HCT116 (cell line): ENCODE results near the gene WDR45B. TPM values are rescaled to one million over a fixed set of nuclear protein-coding genes. Genes with fewer than 3 reads are reported as not detected.

Experiments used
- ATAC-seq: fragments of 200-7000 bp; cut with Tn5 transposase; 2 replicates; pipeline ENCODE4 v1.9.1; 2020; ENCODE audit warnings: mild to moderate bottlenecking, moderate library complexity
- Bru-seq: library from RNA; stranded (reverse); fragments of 400-500 nt; gene quantifications from one replicate; lab custom pipeline; 2021; lab: Mats Ljungman, UMichigan
- BruChase-seq, 2 experiments: library from RNA; stranded (reverse); fragments of 400-500 nt; gene quantifications; one replicate each; lab custom pipeline; 2021; lab: Mats Ljungman, UMichigan
- BruUV-seq: library from RNA; stranded (reverse); fragments of 400-500 nt; replicated peaks from 2 replicates; lab custom pipeline; 2021; lab: Mats Ljungman, UMichigan
- CTCF ChIA-PET: fragments of 300-600 bp; sonication (Branson Sonifier 250); formaldehyde crosslinking; loops from one replicate; lab custom pipeline; 2021; ENCODE audit warnings: antibody characterized with exemption; lab: Charles Lee
- POLR2A ChIA-PET: fragments of 300-600, 350-600 bp; sonication (Branson Sonifier 250); formaldehyde crosslinking; loops from one replicate; lab custom pipeline; 2021; ENCODE audit warnings: antibody characterized with exemption; lab: Charles Lee
- RAD21 ChIA-PET, 2 experiments: fragments of 300-600 bp; sonication (Branson Sonifier 250); formaldehyde crosslinking; loops; one replicate each; lab custom pipeline; 2023; ENCODE audit warnings: low total read pairs in 2 of 2; ENCODE audit not compliant: uncharacterized antibody in 2 of 2, unreplicated experiment in 2 of 2, low non-redundant PET in 1 of 2; lab: Charles Lee
- DNase-seq: peaks from one replicate; pipeline ENCODE4 v3.0.0-alpha.2; 2010; ENCODE audit warnings: low read depth, low spot score
- H2AFZ ChIP-seq: fragments of 200-600 bp; shearing (Covaris generic), sonication (generic); 2 replicates; pipeline ENCODE4 v1.6.1; 2017; ENCODE audit warnings: low read depth, mixed run types, mixed read lengths, antibody characterized with exemption, low read length; ENCODE audit not compliant: poor library complexity, severe bottlenecking
- H3K27ac ChIP-seq: 2 replicates; pipeline ENCODE4 v1.5.1; 2012; ENCODE audit warnings: low read depth, low read length
- H3K27me3 ChIP-seq: fragments of 200-600 bp; sonication (generic); 2 replicates; pipeline ENCODE4 v1.6.1; 2016; ENCODE audit warnings: mixed run types, low read length, mixed read lengths; ENCODE audit not compliant: insufficient read depth
- H3K36me3 ChIP-seq, 2 experiments: fragments of 200-500 bp in 1 of 2; fragments of 200-600 bp in 1 of 2; sonication (Bioruptor generic) in 1 of 2; sonication (generic) in 1 of 2; 2 replicates each; pipeline versions ENCODE4 v1.5.1 to v1.6.1; 2014 to 2016; ENCODE audit warnings: low read length in 2 of 2, inconsistent platforms in 1 of 2, mixed read lengths in 1 of 2, mixed run types in 1 of 2; ENCODE audit not compliant: insufficient read depth in 2 of 2, control insufficient read depth in 1 of 2
- H3K4me1 ChIP-seq, 2 experiments: fragments of 200-600 bp in 1 of 2; sonication (generic) in 1 of 2; 2 replicates each; pipeline versions ENCODE4 v1.5.1 to v1.6.1; 2012 to 2017; ENCODE audit warnings: low read length in 2 of 2, inconsistent platforms in 1 of 2, mild to moderate bottlenecking in 1 of 2, mixed read lengths in 1 of 2, mixed run types in 1 of 2, moderate library complexity in 1 of 2; ENCODE audit not compliant: insufficient read depth in 2 of 2, control insufficient read depth in 1 of 2
- H3K4me2 ChIP-seq: fragments of 200-600 bp; sonication (generic); 2 replicates; pipeline ENCODE4 v1.6.1; 2017; ENCODE audit warnings: mixed run types, low read length, mixed read lengths
- H3K4me3 ChIP-seq, 2 experiments: fragments of 200-600 bp in 1 of 2; sonication (generic) in 1 of 2; replicated peaks in 1 of 2; 2 replicates each; pipeline ENCODE4 v1.5.1; 2011 to 2016; ENCODE audit warnings: low read length in 2 of 2, control low read depth in 1 of 2, low read depth in 1 of 2, mild to moderate bottlenecking in 1 of 2, mixed read lengths in 1 of 2, mixed run types in 1 of 2
- H3K79me2 ChIP-seq: fragments of 200-600 bp; sonication (generic); 2 replicates; pipeline ENCODE4 v1.6.1; 2017; ENCODE audit warnings: mild to moderate bottlenecking, mixed run types, low read length, moderate library complexity, mixed read lengths; ENCODE audit not compliant: insufficient read depth
- H3K9ac ChIP-seq: fragments of 200-600 bp; sonication (generic); 2 replicates; pipeline ENCODE4 v1.6.1; 2016; ENCODE audit warnings: low read length, mixed read lengths
- H3K9me2 ChIP-seq: fragments of 200-600 bp; sonication (generic), shearing (Covaris generic); 2 replicates; pipeline ENCODE4 v1.6.1; 2017; ENCODE audit warnings: mixed run types, mild to moderate bottlenecking, moderate library complexity; ENCODE audit not compliant: insufficient read depth
- H3K9me3 ChIP-seq, 2 experiments: fragments of 200-500 bp in 1 of 2; fragments of 200-600 bp in 1 of 2; sonication (Bioruptor generic) in 1 of 2; sonication (generic) in 1 of 2; 2 replicates each; pipeline ENCODE4 v1.6.1; 2014 to 2017; ENCODE audit warnings: low read length in 2 of 2, mixed read lengths in 2 of 2, inconsistent platforms in 1 of 2, low read depth in 1 of 2, mild to moderate bottlenecking in 1 of 2, mixed run types in 1 of 2, moderate library complexity in 1 of 2; ENCODE audit not compliant: control insufficient read depth in 1 of 2, insufficient read depth in 1 of 2
- H4K20me1 ChIP-seq: fragments of 200-600 bp; sonication (generic), shearing (Covaris generic); 2 replicates; pipeline ENCODE4 v1.6.1; 2017; ENCODE audit warnings: mixed run types, mild to moderate bottlenecking, moderate library complexity; ENCODE audit not compliant: insufficient read depth
- ATF3 ChIP-seq: IDR thresholded peaks from 2 replicates; pipeline ENCODE4 v1.6.1; 2012
- CBX3 ChIP-seq: IDR thresholded peaks from 2 replicates; pipeline ENCODE4 v1.6.1; 2012; ENCODE audit warnings: low read depth
- CEBPB ChIP-seq: IDR thresholded peaks from 2 replicates; pipeline ENCODE4 v1.6.1; 2012; ENCODE audit warnings: low read depth
- EGR1 ChIP-seq: IDR thresholded peaks from 2 replicates; pipeline ENCODE4 v1.6.1; 2012; ENCODE audit warnings: low read depth
- ELF1 ChIP-seq: IDR thresholded peaks from 2 replicates; pipeline ENCODE4 v1.6.1; 2012; ENCODE audit warnings: low read depth, borderline replicate concordance
- EZH2 ChIP-seq: fragments of 200-600 bp; sonication (generic); IDR thresholded peaks from 2 replicates; pipeline ENCODE4 v1.6.1; 2017; ENCODE audit warnings: antibody characterized with exemption, mixed run types
- EZH2phosphoT487 ChIP-seq: fragments of 200-600 bp; IDR thresholded peaks from 2 replicates; pipeline ENCODE4 v1.6.1; 2018; ENCODE audit warnings: antibody characterized with exemption, borderline replicate concordance
- FOSL1 ChIP-seq: IDR thresholded peaks from 2 replicates; pipeline ENCODE4 v1.6.1; 2012; ENCODE audit warnings: low read depth
- JUND ChIP-seq: IDR thresholded peaks from 2 replicates; pipeline ENCODE4 v1.6.1; 2012
- MAX ChIP-seq: IDR thresholded peaks from 2 replicates; pipeline ENCODE4 v1.6.1; 2012
- POLR2A ChIP-seq: IDR thresholded peaks from 2 replicates; pipeline ENCODE4 v1.7.0; 2011; ENCODE audit warnings: borderline replicate concordance; ENCODE audit not compliant: insufficient read depth, insufficient read length; ENCODE audit errors: extremely low read depth
- POLR2AphosphoS5 ChIP-seq: IDR thresholded peaks from 2 replicates; pipeline ENCODE4 v1.6.1; 2011; ENCODE audit warnings: mild to moderate bottlenecking, low read depth, low read length, moderate library complexity
- RAD21 ChIP-seq: IDR thresholded peaks from 2 replicates; pipeline ENCODE4 v1.6.1; 2012; ENCODE audit warnings: low read depth, mild to moderate bottlenecking
- SIN3A ChIP-seq: IDR thresholded peaks from 2 replicates; pipeline ENCODE4 v1.6.1; 2012; ENCODE audit warnings: low read depth
- SP1 ChIP-seq: IDR thresholded peaks from 2 replicates; pipeline ENCODE4 v1.6.1; 2012; ENCODE audit warnings: low read depth
- SRF ChIP-seq: IDR thresholded peaks from 2 replicates; pipeline ENCODE4 v1.6.1; 2012; ENCODE audit warnings: low read depth
- TCF7L2 ChIP-seq: IDR thresholded peaks from 2 replicates; pipeline ENCODE4 v1.7.0; 2011; ENCODE audit warnings: borderline replicate concordance, inconsistent platforms; ENCODE audit not compliant: insufficient read depth, insufficient read length; ENCODE audit errors: extremely low read depth
- YY1 ChIP-seq: IDR thresholded peaks from 2 replicates; pipeline ENCODE4 v1.6.1; 2011; ENCODE audit warnings: low read length, low read depth, moderate library complexity, mild to moderate bottlenecking; ENCODE audit not compliant: insufficient replicate concordance; ENCODE audit errors: extremely low read depth
- ZBTB33 ChIP-seq: IDR thresholded peaks from 2 replicates; pipeline ENCODE4 v1.6.1; 2011; ENCODE audit warnings: mild to moderate bottlenecking, low read length, moderate library complexity; ENCODE audit not compliant: insufficient replicate concordance; ENCODE audit errors: extremely low read depth
- ZFX ChIP-seq: fragments of 450-650 bp; IDR thresholded peaks from 2 replicates; pipeline ENCODE4 v1.6.1; 2017
- ZNF274 ChIP-seq: fragments of 200-500 bp; sonication (Bioruptor generic); IDR thresholded peaks from 2 replicates; pipeline ENCODE4 v1.6.1; 2014; ENCODE audit warnings: mild to moderate bottlenecking, low read depth, low read length, inconsistent platforms
- intact Hi-C: fragments of 100-400 bp; cut with micrococcal nuclease; formaldehyde crosslinking; loops from 2 replicates; pipeline ENCODE4 v1.10.0; 2022
- long read RNA-seq: library from polyadenylated mRNA; unstranded; transcript quantifications from one replicate; pipeline ENCODE4 v2.0.0, GENCODE V29; 2021; ENCODE audit not compliant: unreplicated experiment
- polyA plus RNA-seq: library from polyadenylated mRNA; unstranded; fragments of >200 nt; gene quantifications from 2 replicates; pipeline ENCODE4 v1.2.1, GENCODE V29; 2012; ENCODE audit warnings: missing spikeins
- total RNA-seq: library from RNA; stranded (reverse); gene quantifications from one replicate; pipeline ENCODE4 v1.2.1, GENCODE V29; 2021; ENCODE audit not compliant: unreplicated experiment
- TF ChIP-seq, protein P1 (sequence below): IDR thresholded peaks from 2 replicates; pipeline ENCODE4 v1.6.1; 2012; ENCODE audit warnings: low read depth

Gene WDR45B
- total RNA-seq (117 TPM), Bru-seq, nascent RNA (percentile 92 among the genes with signal in this experiment), BruChase-seq, experiment 1, labeled RNA remaining after a 6-hour chase (percentile 97 among the genes with signal in this experiment), BruChase-seq, experiment 2, labeled RNA remaining after a 2-hour chase (percentile 94 among the genes with signal in this experiment)
- 148 and 173 TPM in 2 replicates for polyA plus RNA-seq
- long read RNA-seq, transcript WDR45B-201 (10 exons, 2,587 nt): major isoform, 113 of 221 reads
- long read RNA-seq, partial matches to known transcripts: 15 of 221 reads
- long read RNA-seq, other reads (novel, unspliced or antisense): 89 of 221 reads

GRCh38 chr17:82648165-82648668 is at the start of gene WDR45B:
Gene WDR45B, minus strand, starts transcription at chr17:82648444. Its CDS starts 104 bp downstream, at chr17:82648340.
- POLR2A ChIA-PET: no interaction called here
- RAD21 ChIA-PET: interaction anchor here in 1 of 2 experiments (0.8 kb wide), 1 partner anchor 101 kb away, joined by 4 read pairs; no protein-coding TSS in a partner anchor
- TF ChIP-seq ZBTB33: peak; percentile 47
- peak; percentile 63 for TF ChIP-seq YY1
- no peak for TF ChIP-seq EZH2
- TF ChIP-seq FOSL1: no peak
- TF ChIP-seq TCF7L2: no peak
- TF ChIP-seq ZNF274: no peak
- TF ChIP-seq ATF3: no peak
- TF ChIP-seq CBX3: no peak; the same call in 1 of the 2 replicates
- TF ChIP-seq JUND: no peak
- TF ChIP-seq MAX: peak; percentile 92
- TF ChIP-seq EGR1: no peak; the same call in 1 of the 2 replicates
- TF ChIP-seq RAD21: no peak
- peak; percentile 83 for TF ChIP-seq POLR2A
- TF ChIP-seq POLR2AphosphoS5: peak; percentile 97
- TF ChIP-seq ELF1: no peak
- peak; percentile 81; the same call in 1 of the 2 replicates for TF ChIP-seq SP1
- peak; percentile 97 for TF ChIP-seq SIN3A
- TF ChIP-seq, protein P1, sequence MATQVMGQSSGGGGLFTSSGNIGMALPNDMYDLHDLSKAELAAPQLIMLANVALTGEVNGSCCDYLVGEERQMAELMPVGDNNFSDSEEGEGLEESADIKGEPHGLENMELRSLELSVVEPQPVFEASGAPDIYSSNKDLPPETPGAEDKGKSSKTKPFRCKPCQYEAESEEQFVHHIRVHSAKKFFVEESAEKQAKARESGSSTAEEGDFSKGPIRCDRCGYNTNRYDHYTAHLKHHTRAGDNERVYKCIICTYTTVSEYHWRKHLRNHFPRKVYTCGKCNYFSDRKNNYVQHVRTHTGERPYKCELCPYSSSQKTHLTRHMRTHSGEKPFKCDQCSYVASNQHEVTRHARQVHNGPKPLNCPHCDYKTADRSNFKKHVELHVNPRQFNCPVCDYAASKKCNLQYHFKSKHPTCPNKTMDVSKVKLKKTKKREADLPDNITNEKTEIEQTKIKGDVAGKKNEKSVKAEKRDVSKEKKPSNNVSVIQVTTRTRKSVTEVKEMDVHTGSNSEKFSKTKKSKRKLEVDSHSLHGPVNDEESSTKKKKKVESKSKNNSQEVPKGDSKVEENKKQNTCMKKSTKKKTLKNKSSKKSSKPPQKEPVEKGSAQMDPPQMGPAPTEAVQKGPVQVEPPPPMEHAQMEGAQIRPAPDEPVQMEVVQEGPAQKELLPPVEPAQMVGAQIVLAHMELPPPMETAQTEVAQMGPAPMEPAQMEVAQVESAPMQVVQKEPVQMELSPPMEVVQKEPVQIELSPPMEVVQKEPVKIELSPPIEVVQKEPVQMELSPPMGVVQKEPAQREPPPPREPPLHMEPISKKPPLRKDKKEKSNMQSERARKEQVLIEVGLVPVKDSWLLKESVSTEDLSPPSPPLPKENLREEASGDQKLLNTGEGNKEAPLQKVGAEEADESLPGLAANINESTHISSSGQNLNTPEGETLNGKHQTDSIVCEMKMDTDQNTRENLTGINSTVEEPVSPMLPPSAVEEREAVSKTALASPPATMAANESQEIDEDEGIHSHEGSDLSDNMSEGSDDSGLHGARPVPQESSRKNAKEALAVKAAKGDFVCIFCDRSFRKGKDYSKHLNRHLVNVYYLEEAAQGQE: no peak
- TF ChIP-seq SRF: no peak; the same call in 1 of the 2 replicates
- TF ChIP-seq ZFX: peak; percentile 100
- no peak for TF ChIP-seq CEBPB
- no peak for TF ChIP-seq EZH2phosphoT487

More at GRCh38 chr17:82648165-82648668, at the start of gene WDR45B:
- peak within 1 kb of the TSS; percentile 98 for H3K9ac ChIP-seq
- intact Hi-C loops: loop anchor here (2.0 kb wide), 1 partner anchor 105 kb away; the partner anchor contains the start of gene TBCD
- H3K27ac ChIP-seq: peak within 1 kb of the TSS; percentile 86
- H3K9me3 ChIP-seq: no peaks in the 10 kb centered on the region
- no TSS peak for BruUV-seq
- peak within 1 kb of the TSS; percentile 94 for H3K4me2 ChIP-seq
- H3K36me3 ChIP-seq: peaks cover 13 to 15% of the 10 kb centered on the region in 2 experiments
- peaks cover 11 to 27% of the 10 kb centered on the region in 2 experiments for H3K4me1 ChIP-seq
- H3K9me2 ChIP-seq: no peaks in the 10 kb centered on the region
- no peak within 1 kb of the TSS for H2AFZ ChIP-seq
- DNase-seq (peak; percentile 94), ATAC-seq (peak; percentile 95)
- peaks cover 50% of the 10 kb centered on the region for H3K79me2 ChIP-seq
- H4K20me1 ChIP-seq: peaks cover 24% of the 10 kb centered on the region; the same call in 1 of the 2 replicates
- CTCF ChIA-PET: no interaction called here
- H3K27me3 ChIP-seq: no peaks in the 10 kb centered on the region
- peak within 1 kb of the TSS; percentile 91 to 100 for H3K4me3 ChIP-seq
